HepG2 (cell line): ENCODE results near the gene SLC8A2. TPM values are rescaled to one million over a fixed set of nuclear protein-coding genes. Genes with fewer than 3 reads are reported as not detected.

ENCODE experiments used
- BORCS8-MEF2B ChIP-seq: sonication (generic); formaldehyde crosslinking; IDR thresholded peaks from 2 replicates; pipeline ENCODE4 v1.8.0; 2022; ENCODE audit warnings: mild to moderate bottlenecking, missing genetic modification reagents
- IKZF4 ChIP-seq: sonication (generic); formaldehyde crosslinking; IDR thresholded peaks from 2 replicates; pipeline ENCODE4 v1.5.1; 2020; ENCODE audit warnings: borderline replicate concordance, mild to moderate bottlenecking, low read depth, missing genetic modification reagents; ENCODE audit errors: not compliant biosample characterization
- MAZ ChIP-seq, 2 experiments: sonication (generic) in 1 of 2; formaldehyde crosslinking in 1 of 2; IDR thresholded peaks; 2 replicates each; pipeline versions ENCODE4 v1.5.0 to v1.6.1; 2012 to 2020; ENCODE audit warnings: low read depth in 2 of 2, mild to moderate bottlenecking in 2 of 2, borderline replicate concordance in 1 of 2, improper control_type of control experiment in 1 of 2, low read length in 1 of 2, missing genetic modification reagents in 1 of 2, moderate library complexity in 1 of 2
- MTERF4 ChIP-seq: sonication (generic); formaldehyde crosslinking; IDR thresholded peaks from 2 replicates; pipeline ENCODE4 v1.8.0; 2023; ENCODE audit warnings: mild to moderate bottlenecking, missing genetic modification reagents
- PRDM15 ChIP-seq: sonication (generic); formaldehyde crosslinking; IDR thresholded peaks from 2 replicates; pipeline ENCODE4 v1.4.0; 2020; ENCODE audit warnings: missing genetic modification reagents
- PTBP1 ChIP-seq: fragments of 200-400 bp; formaldehyde crosslinking; IDR thresholded peaks from 2 replicates; pipeline ENCODE4 v1.6.1; 2018; ENCODE audit warnings: low read length, low read depth; ENCODE audit not compliant: poor library complexity, severe bottlenecking
- RFXAP ChIP-seq: sonication (generic); formaldehyde crosslinking; IDR thresholded peaks from 2 replicates; pipeline ENCODE4 v1.4.0; 2020; ENCODE audit warnings: missing genetic modification reagents, borderline replicate concordance
- SP5 ChIP-seq: IDR thresholded peaks from 2 replicates; pipeline ENCODE4 v1.6.1; 2016; ENCODE audit warnings: low read depth, borderline replicate concordance
- SPEN ChIP-seq: sonication (generic); formaldehyde crosslinking; IDR thresholded peaks from 2 replicates; pipeline ENCODE4 v1.5.1; 2020; ENCODE audit warnings: low read depth, mild to moderate bottlenecking, missing genetic modification reagents
- SYNCRIP ChIP-seq: fragments of 200-400 bp; formaldehyde crosslinking; IDR thresholded peaks from 2 replicates; pipeline ENCODE4 v1.6.1; 2018; ENCODE audit warnings: mild to moderate bottlenecking, low read depth, low read length; ENCODE audit not compliant: insufficient read depth
- TFE3 ChIP-seq: IDR thresholded peaks from 2 replicates; pipeline ENCODE4 v1.6.1; 2016
- ZNF18 ChIP-seq: sonication (generic); formaldehyde crosslinking; IDR thresholded peaks from 2 replicates; pipeline ENCODE4 v1.8.0; 2022; ENCODE audit warnings: mild to moderate bottlenecking, missing genetic modification reagents; ENCODE audit not compliant: insufficient replicate concordance
- ZNF430 ChIP-seq: sonication (generic); formaldehyde crosslinking; IDR thresholded peaks from 2 replicates; pipeline ENCODE4 v1.9.0; 2021; ENCODE audit warnings: mild to moderate bottlenecking, missing genetic modification reagents
- ZNF670 ChIP-seq: sonication (generic); formaldehyde crosslinking; IDR thresholded peaks from 2 replicates; pipeline ENCODE4 v1.8.0; 2022; ENCODE audit warnings: mild to moderate bottlenecking, missing genetic modification reagents, borderline replicate concordance
- ZNF770 ChIP-seq: sonication (generic); formaldehyde crosslinking; IDR thresholded peaks from 2 replicates; pipeline ENCODE4 v1.5.0; 2020; ENCODE audit warnings: mild to moderate bottlenecking, missing genetic modification reagents
- ZNF792 ChIP-seq: IDR thresholded peaks from 2 replicates; pipeline ENCODE4 v1.6.1; 2016
- polyA plus RNA-seq, 8 experiments: library from polyadenylated mRNA; depleted of rRNA in 3 of 8; stranded (reverse) in 7 of 8; unstranded in 1 of 8; fragments of >200 nt; fragmentation: Illumina TruSeq in 4 of 8; extraction: Trizol in 4 of 8; gene quantifications; 2 replicates each; pipeline versions ENCODE4 v1.2.1 to v1.2.3, GENCODE V29; 2011 to 2016; ENCODE audit warnings: low read depth in 4 of 8, missing spikeins in 1 of 8, mixed read lengths in 1 of 8; ENCODE audit not compliant: insufficient read depth in 1 of 8
- total RNA-seq, 5 experiments: library from RNA; depleted of rRNA; stranded (reverse); fragments of >200 nt; fragmentation: Illumina TruSeq; extraction: Trizol; gene quantifications; 2 replicates each; pipeline ENCODE4 v1.2.3, GENCODE V29; 2016; ENCODE audit warnings: low read depth in 1 of 5

Gene SLC8A2
- total and polyA plus RNA-seq, 2 of the 13 experiments (the other 11 are each of a cell fraction or from before 2014, with no cell fraction given), result 0.02 TPM; not detected in 1

- TF ChIP-seq ZNF770 (peak; percentile 89), SPEN (CRISPR knock-in tag) (peak; percentile 55; the same call in 1 of the 2 replicates), SYNCRIP (no peak), RFXAP (CRISPR knock-in tag) (no peak), IKZF4 (CRISPR knock-in tag) (peak; percentile 38), ZNF430 (peak; percentile 62; the same call in 1 of the 2 replicates), MTERF4 (CRISPR knock-in tag) (0 out of 2 replicates have a peak, but pooled peaks have one; percentile 26), ZNF670 (CRISPR knock-in tag) (0 out of 2 replicates have a peak, but pooled peaks have one; percentile 33), PRDM15 (CRISPR knock-in tag) (no peak), MAZ (IDR thresholded peaks at IDR 0.05; ENCODE audit: borderline replicate concordance, low read depth, low read length) (peak; percentile 84), MAZ (CRISPR knock-in tag; IDR thresholded peaks at IDR 0.05; ENCODE audit: low read depth) (peak; percentile 70), BORCS8-MEF2B (CRISPR knock-in tag) (peak; percentile 56; the same call in 1 of the 2 replicates), ZNF18 (no peak), TFE3 (CRISPR knock-in tag) (peak; percentile 44; the same call in 1 of the 2 replicates), SP5 (CRISPR knock-in tag) (no peak), ZNF792 (CRISPR knock-in tag) (no peak), PTBP1 (no peak)
Measured at GRCh38 chr19:47471733-47472457, at the start of gene SLC8A2 (continued).
